ENCODE measurements around the gene ACOX3.

DNA sequence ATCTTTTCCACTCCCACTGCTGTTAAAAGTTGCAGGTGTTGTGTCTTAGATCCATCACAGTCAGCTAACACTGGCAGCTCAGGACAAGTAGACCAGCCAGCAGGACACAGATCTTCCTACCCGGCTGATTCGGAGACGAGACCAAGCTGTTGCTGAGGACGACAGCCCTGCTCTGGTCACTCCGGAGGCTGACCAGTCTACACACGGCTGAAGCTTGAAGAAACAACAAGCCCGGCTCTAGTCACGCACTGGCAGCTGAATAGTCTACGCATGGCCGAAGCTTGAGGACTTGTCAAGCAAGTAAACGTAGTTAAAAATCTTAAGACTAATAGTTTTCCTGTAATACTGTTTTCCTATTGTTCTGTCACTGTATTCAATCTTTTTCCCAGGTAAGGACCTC is 1.8 kb downstream of the ACOX3 start:
- TF ChIP-seq, protein P1, sequence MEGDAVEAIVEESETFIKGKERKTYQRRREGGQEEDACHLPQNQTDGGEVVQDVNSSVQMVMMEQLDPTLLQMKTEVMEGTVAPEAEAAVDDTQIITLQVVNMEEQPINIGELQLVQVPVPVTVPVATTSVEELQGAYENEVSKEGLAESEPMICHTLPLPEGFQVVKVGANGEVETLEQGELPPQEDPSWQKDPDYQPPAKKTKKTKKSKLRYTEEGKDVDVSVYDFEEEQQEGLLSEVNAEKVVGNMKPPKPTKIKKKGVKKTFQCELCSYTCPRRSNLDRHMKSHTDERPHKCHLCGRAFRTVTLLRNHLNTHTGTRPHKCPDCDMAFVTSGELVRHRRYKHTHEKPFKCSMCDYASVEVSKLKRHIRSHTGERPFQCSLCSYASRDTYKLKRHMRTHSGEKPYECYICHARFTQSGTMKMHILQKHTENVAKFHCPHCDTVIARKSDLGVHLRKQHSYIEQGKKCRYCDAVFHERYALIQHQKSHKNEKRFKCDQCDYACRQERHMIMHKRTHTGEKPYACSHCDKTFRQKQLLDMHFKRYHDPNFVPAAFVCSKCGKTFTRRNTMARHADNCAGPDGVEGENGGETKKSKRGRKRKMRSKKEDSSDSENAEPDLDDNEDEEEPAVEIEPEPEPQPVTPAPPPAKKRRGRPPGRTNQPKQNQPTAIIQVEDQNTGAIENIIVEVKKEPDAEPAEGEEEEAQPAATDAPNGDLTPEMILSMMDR (IDR thresholded peaks at IDR 0.05): no peak
- no peak for TF ChIP-seq POLR2A (IDR thresholded peaks at IDR 0.05)
